Type B pancreatic cell (in vitro differentiated cells): ENCODE results near the gene ARMC3. TPM values are rescaled to one million over a fixed set of nuclear protein-coding genes. Genes with fewer than 3 reads are reported as not detected.
"Not testable (repeated sequence)": the region's sequence is repeated elsewhere in the genome, so short reads cannot be mapped to it uniquely, and the experiment has no call there.

Experiments used
- DNase-seq: peaks from one replicate; pipeline ENCODE4 v3.0.0; 2021; ENCODE audit warnings: mixed read lengths; ENCODE audit not compliant: unreplicated experiment; ENCODE audit errors: extremely low spot score
- H3K27ac Mint-ChIP-seq: 2 replicates; pipeline ENCODE4 v1.8.0; 2021; ENCODE audit warnings: mild to moderate bottlenecking, mixed read lengths
- H3K27me3 Mint-ChIP-seq: 2 replicates; pipeline ENCODE4 v1.8.0; 2021; ENCODE audit warnings: mixed read lengths
- H3K36me3 Mint-ChIP-seq: 2 replicates; pipeline ENCODE4 v1.8.0; 2021; ENCODE audit warnings: mixed read lengths
- H3K4me1 Mint-ChIP-seq: one replicate; pipeline ENCODE4 v1.8.0; 2021; ENCODE audit warnings: mixed read lengths; ENCODE audit not compliant: unreplicated experiment
- H3K4me3 Mint-ChIP-seq: 2 replicates; pipeline ENCODE4 v1.8.0; 2021; ENCODE audit warnings: mild to moderate bottlenecking, mixed read lengths
- H3K9me3 Mint-ChIP-seq: 2 replicates; pipeline ENCODE4 v1.8.0; 2021; ENCODE audit warnings: mixed read lengths
- CTCF ChIP-seq: fragments of 200-600 bp; sonication (generic); conservative IDR thresholded peaks from 2 replicates; pipeline ENCODE4 v1.5.0; 2021; ENCODE audit warnings: antibody characterized with exemption, mild to moderate bottlenecking
- total RNA-seq: library from RNA; stranded (reverse); gene quantifications from 2 replicates; pipeline ENCODE4 v1.2.1, GENCODE V29; 2021; ENCODE audit warnings: low replicate concordance

The ARMC3 gene
- total RNA-seq, 1 donor from 2014 or later = 10.4 TPM

GRCh38 chr10:22913474-22914092 lies 14.3 kb upstream of the ARMC3 start:
- Mint-ChIP-seq H3K9me3 (peaks cover 23% of the 10 kb centered on the region), H3K36me3 (no peaks in the 10 kb centered on the region), H3K27ac (no peak overlapping the region), H3K4me1 (peaks cover 17% of the 10 kb centered on the region), H3K4me3 (no peak overlapping the region), H3K27me3 (peaks cover 3% of the 10 kb centered on the region)
- no peak for TF ChIP-seq CTCF
- no peak for DNase-seq

GRCh38 chr10:22915314-22915713 lies 12.5 kb upstream of the ARMC3 start:
- no peak for TF ChIP-seq CTCF
- Mint-ChIP-seq H3K27ac (no peak overlapping the region), H3K4me3 (no peak overlapping the region), H3K4me1 (peaks cover 17% of the 10 kb centered on the region), H3K27me3 (peaks cover 5% of the 10 kb centered on the region), H3K36me3 (no peaks in the 10 kb centered on the region), H3K9me3 (peaks cover 9% of the 10 kb centered on the region)
- DNase-seq = no peak

- TF ChIP-seq CTCF = no peak
- no peak for DNase-seq
- Mint-ChIP-seq H3K9me3 (no peaks in the 10 kb centered on the region), H3K36me3 (no peaks in the 10 kb centered on the region), H3K27ac (no peak overlapping the region), H3K4me3 (no peak overlapping the region), H3K27me3 (no peaks in the 10 kb centered on the region), H3K4me1 (no peaks in the 10 kb centered on the region)
Observed at GRCh38 chr10:22925088-22925487, 2.8 kb upstream of the ARMC3 start.

- Mint-ChIP-seq H3K36me3 (no peaks in the 10 kb centered on the region), H3K27me3 (no peaks in the 10 kb centered on the region), H3K4me1 (no peaks in the 10 kb centered on the region), H3K4me3 (no peak overlapping the region), H3K9me3 (no peaks in the 10 kb centered on the region), H3K27ac (no peak overlapping the region)
- DNase-seq = no peak
- TF ChIP-seq CTCF = no peak
Observed at GRCh38 chr10:22927166-22927565, 687 bp upstream of the ARMC3 start.

GRCh38 chr10:22929053-22929452 lies 1.2 kb downstream of the ARMC3 start:
- H3K4me3 Mint-ChIP-seq = peak overlapping the region; percentile 67

GRCh38 chr10:22931948-22932347 lies 4.1 kb downstream of the ARMC3 start:
- Mint-ChIP-seq H3K27ac (no peak overlapping the region), H3K36me3 (no peaks in the 10 kb centered on the region), H3K27me3 (no peaks in the 10 kb centered on the region), H3K9me3 (no peaks in the 10 kb centered on the region), H3K4me3 (no peak overlapping the region), H3K4me1 (peaks cover 5% of the 10 kb centered on the region)
- TF ChIP-seq CTCF = no peak
- no peak for DNase-seq

More at GRCh38 chr10:22929053-22929452, 1.2 kb downstream of the ARMC3 start:
- not testable (repeated sequence) for H3K36me3 Mint-ChIP-seq, H3K4me1 Mint-ChIP-seq, DNase-seq, H3K27me3 Mint-ChIP-seq, H3K9me3 Mint-ChIP-seq
- H3K27ac Mint-ChIP-seq = peak overlapping the region; percentile 27
